Measurements from ENCODE around the gene OR56A5.

Gene OR56A5

DNA sequence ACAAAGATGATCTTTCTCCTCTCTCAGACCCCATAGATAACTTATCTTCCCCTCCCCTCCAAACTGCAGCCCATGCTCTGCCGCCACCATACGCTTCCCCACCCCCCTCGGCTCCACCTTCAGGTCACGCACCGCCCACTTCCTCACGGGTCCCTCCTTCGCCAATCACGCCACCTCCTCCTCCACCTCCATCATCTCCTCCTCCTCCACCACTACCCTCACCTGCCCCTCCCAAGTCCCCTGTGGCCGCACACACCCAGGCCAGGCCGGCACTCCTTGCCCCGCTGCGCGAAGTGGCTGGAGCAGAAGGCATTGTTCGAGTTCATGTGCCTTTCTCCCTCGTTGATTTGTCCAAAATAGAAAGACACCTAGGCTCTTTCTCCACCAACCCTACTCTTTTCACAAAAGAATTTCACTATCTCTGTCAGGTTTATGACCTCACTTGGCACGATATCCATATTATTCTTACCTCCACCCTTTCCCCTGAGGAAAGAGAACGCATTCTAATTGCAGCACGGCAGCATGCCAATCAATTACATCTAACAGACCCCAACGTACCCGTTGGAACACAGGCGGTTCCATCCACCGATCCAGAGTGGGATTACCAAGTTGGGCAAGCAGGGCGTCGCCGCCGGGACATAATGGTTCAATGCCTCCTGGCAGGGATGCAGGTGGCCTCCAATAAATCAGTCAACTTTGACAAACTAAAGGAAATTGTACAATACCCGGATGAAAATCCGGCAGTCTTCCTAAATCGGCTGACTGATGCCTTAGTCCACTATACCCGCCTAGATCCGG lies 38.5 kb downstream of the OR56A5 start:
- no peaks in the 10 kb centered on the region for H3K4me1 ChIP-seq (ENCODE audit: control insufficient read depth, insufficient read depth, low read length)
- no peaks in the 10 kb centered on the region for H3K36me3 ChIP-seq (ENCODE audit: control insufficient read depth, insufficient read depth, low read length)
- H3K27ac ChIP-seq (ENCODE audit: low read depth, low read length): no peak overlapping the region
- no peak overlapping the region for H3K4me3 ChIP-seq (ENCODE audit: low read length)
- H3K9ac ChIP-seq (ENCODE audit: low read length): no peak overlapping the region
- H3K27me3 ChIP-seq (ENCODE audit: control insufficient read depth, insufficient read depth, low read length): no peaks in the 10 kb centered on the region

- no peaks in the 10 kb centered on the region for H3K4me1 ChIP-seq (ENCODE audit: control insufficient read depth, insufficient read depth, low read length)
- H3K4me3 ChIP-seq (ENCODE audit: low read length): no peak overlapping the region
- H3K36me3 ChIP-seq (ENCODE audit: control insufficient read depth, insufficient read depth, low read length): no peaks in the 10 kb centered on the region
- H3K27me3 ChIP-seq (ENCODE audit: control insufficient read depth, insufficient read depth, low read length): no peaks in the 10 kb centered on the region
- H3K27ac ChIP-seq (ENCODE audit: low read depth, low read length): no peak overlapping the region
- no peak overlapping the region for H3K9ac ChIP-seq (ENCODE audit: low read length)
These were observed 39.5 kb downstream of the OR56A5 start for GRCh38 chr11:5928811-5929210.

GRCh38 chr11:5928271-5928670 lies 40.0 kb downstream of the OR56A5 start:
- H3K27ac ChIP-seq (ENCODE audit: low read depth, low read length): no peak overlapping the region
- no peaks in the 10 kb centered on the region for H3K4me1 ChIP-seq (ENCODE audit: control insufficient read depth, insufficient read depth, low read length)
- H3K36me3 ChIP-seq (ENCODE audit: control insufficient read depth, insufficient read depth, low read length): no peaks in the 10 kb centered on the region
- H3K9ac ChIP-seq (ENCODE audit: low read length): no peak overlapping the region
- H3K27me3 ChIP-seq (ENCODE audit: control insufficient read depth, insufficient read depth, low read length): no peaks in the 10 kb centered on the region
- H3K4me3 ChIP-seq (ENCODE audit: low read length): no peak overlapping the region

GRCh38 chr11:5923794-5924193 lies 44.5 kb downstream of the OR56A5 start:
- Histone ChIP-seq H3K36me3 (ENCODE audit: control insufficient read depth, insufficient read depth, low read length) (no peaks in the 10 kb centered on the region), H3K4me3 (ENCODE audit: low read length) (no peak overlapping the region), H3K9ac (ENCODE audit: low read length) (no peak overlapping the region), H3K4me1 (ENCODE audit: control insufficient read depth, insufficient read depth, low read length) (no peaks in the 10 kb centered on the region), H3K27ac (ENCODE audit: low read depth, low read length) (no peak overlapping the region), H3K27me3 (ENCODE audit: control insufficient read depth, insufficient read depth, low read length) (no peaks in the 10 kb centered on the region)

DNA sequence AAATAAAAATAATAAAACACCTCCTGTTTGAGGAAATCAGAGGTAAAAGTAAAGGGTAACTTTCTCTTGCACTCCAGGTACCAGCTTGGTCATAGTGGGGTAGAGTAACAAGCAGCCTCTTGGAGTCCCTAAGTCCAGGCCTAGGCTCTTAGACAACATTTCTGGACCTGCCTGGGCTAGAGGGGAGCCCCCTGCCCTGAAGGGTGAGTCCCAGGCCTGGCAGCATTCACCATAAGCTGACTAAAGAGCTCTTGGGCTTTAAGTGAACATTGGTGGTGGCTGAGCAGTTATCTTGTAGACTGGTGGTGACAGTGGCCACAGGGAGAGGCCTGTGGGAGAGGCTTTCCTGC lies 44.9 kb downstream of the OR56A5 start:
- Histone ChIP-seq H3K27ac (ENCODE audit: low read depth, low read length) (no peak overlapping the region), H3K9ac (ENCODE audit: low read length) (no peak overlapping the region), H3K4me3 (ENCODE audit: low read length) (no peak overlapping the region), H3K36me3 (ENCODE audit: control insufficient read depth, insufficient read depth, low read length) (no peaks in the 10 kb centered on the region), H3K4me1 (ENCODE audit: control insufficient read depth, insufficient read depth, low read length) (no peaks in the 10 kb centered on the region), H3K27me3 (ENCODE audit: control insufficient read depth, insufficient read depth, low read length) (no peaks in the 10 kb centered on the region)

DNA sequence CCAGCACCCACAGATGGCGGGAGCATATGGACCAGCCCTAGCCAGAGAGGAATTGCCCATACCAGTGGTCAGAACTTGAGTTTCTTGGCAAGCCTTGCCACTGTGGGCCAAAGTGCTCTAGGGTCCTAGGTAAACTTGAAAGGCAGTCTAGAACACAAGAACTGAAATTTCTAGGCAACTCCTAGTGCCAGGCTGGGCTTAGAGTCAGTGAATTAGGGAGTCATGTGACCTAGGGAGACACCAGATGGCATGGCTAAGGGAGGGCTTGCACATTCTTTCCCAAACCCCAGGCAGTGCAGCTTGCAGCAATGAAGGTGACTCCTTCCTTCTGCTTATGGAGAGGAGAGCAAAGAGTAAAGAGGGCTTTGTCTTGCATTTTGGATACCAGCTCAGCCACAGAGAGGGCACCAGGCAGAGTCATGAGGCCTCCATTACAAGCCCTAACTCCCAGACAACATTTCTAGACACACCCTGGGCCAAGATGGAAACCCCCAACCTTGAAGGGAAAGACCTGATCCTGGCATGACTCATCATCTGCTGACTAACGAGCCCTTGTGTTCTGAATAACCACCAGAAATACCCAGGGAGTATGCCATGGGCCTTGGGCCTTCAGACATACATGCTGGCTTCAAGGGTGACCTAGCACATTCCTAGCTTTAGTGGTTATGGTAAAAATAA lies 45.4 kb downstream of the OR56A5 start:
- H3K9ac ChIP-seq (ENCODE audit: low read length): no peak overlapping the region
- H3K4me3 ChIP-seq (ENCODE audit: low read length): no peak overlapping the region
- H3K36me3 ChIP-seq (ENCODE audit: control insufficient read depth, insufficient read depth, low read length): no peaks in the 10 kb centered on the region
- H3K27ac ChIP-seq (ENCODE audit: low read depth, low read length): no peak overlapping the region
- no peaks in the 10 kb centered on the region for H3K4me1 ChIP-seq (ENCODE audit: control insufficient read depth, insufficient read depth, low read length)
- no peaks in the 10 kb centered on the region for H3K27me3 ChIP-seq (ENCODE audit: control insufficient read depth, insufficient read depth, low read length)
